Measurements from ENCODE around the gene CNBD2. TPM values are rescaled to one million over a fixed set of nuclear protein-coding genes. Genes with fewer than 3 reads are reported as not detected.
"Not testable (repeated sequence)": the region's sequence is repeated elsewhere in the genome, so short reads cannot be mapped to it uniquely, and the experiment has no call there.

Gene CNBD2
- total and polyA plus RNA-seq, 12 donors, result 1.1 to 23.3 (median 5.2) TPM

GRCh38 chr20:35954907-35955251, 13.5 kb upstream of the CNBD2 start:
- 0 to 2% (median 1%) methylated on average over 5 to 19 of the region's 19 CpGs for WGBS, 4 donors
- H3K9me3 ChIP-seq (replicated peaks in 1 of 3), result no peaks in the 10 kb centered on the region
- peak overlapping the region; percentile 49 to 95 (median 82) for H3K4me3 ChIP-seq
- no peak for DNase-seq
- no peaks in the 10 kb centered on the region for H3K27me3 ChIP-seq
- no peaks in the 10 kb centered on the region for H3K36me3 ChIP-seq (replicated peaks in 1 of 2)
- peaks cover 20 to 26% of the 10 kb centered on the region in 2 donors for H3K4me1 ChIP-seq (replicated peaks in 1 of 2)
- intact Hi-C loops (cut with DNase I), result no loop called here
- no peak for TF ChIP-seq POLR2A (IDR thresholded peaks at IDR 0.05)
- no peak for TF ChIP-seq CTCF (IDR thresholded peaks at IDR 0.05)
- H3K27ac ChIP-seq, result peak overlapping the region; percentile 86 to 99 (median 98)

- Histone ChIP-seq H3K4me1 (replicated peaks in 1 of 2) (peaks cover 20 to 26% of the 10 kb centered on the region in 2 donors), H3K4me3 (no peak overlapping the region), H3K9me3 (replicated peaks in 1 of 3) (no peaks in the 10 kb centered on the region), H3K27me3 (no peaks in the 10 kb centered on the region), H3K36me3 (replicated peaks in 1 of 2) (no peaks in the 10 kb centered on the region), H3K27ac (no peak overlapping the region)
- DNase-seq, result no peak
- intact Hi-C loops (cut with DNase I), result no loop called here
- TF ChIP-seq POLR2A (IDR thresholded peaks at IDR 0.05), result no peak
- TF ChIP-seq CTCF (IDR thresholded peaks at IDR 0.05), result no peak
Observed at GRCh38 chr20:35956616-35957015, 11.8 kb upstream of the CNBD2 start.

DNA sequence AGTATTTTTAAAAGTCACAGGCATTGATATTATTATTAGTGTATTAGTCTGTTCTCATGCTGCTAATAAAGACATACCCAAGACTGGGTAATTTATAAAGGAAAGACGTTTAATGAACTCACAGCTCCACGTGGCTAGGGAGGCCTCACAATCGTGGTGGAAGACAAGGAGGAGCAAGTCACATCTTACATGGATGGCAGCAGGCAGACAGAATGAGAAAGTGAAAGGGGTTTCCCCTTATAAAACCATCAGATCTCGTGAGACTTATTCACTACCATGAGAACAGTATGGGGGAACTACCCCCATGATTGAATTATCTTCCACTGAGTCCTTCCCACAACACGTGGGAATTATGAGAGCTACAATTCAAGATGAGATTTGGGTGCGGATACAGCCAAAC, 9.1 kb upstream of the CNBD2 start:
- H3K36me3 ChIP-seq (replicated peaks in 1 of 2); H3K4me3 ChIP-seq; H3K4me1 ChIP-seq (replicated peaks in 1 of 2); H3K27ac ChIP-seq; intact Hi-C loops (cut with DNase I); H3K9me3 ChIP-seq (replicated peaks in 1 of 3); DNase-seq; H3K27me3 ChIP-seq: not testable (repeated sequence)
- 80 to 87% (median 82%) methylated on average over 6 of the region's 6 CpGs for WGBS, 4 donors

GRCh38 chr20:35963878-35964277, 4.5 kb upstream of the CNBD2 start:
- Histone ChIP-seq H3K4me3 (no peak overlapping the region), H3K27ac (no peak overlapping the region), H3K9me3 (replicated peaks in 1 of 3) (no peaks in the 10 kb centered on the region), H3K27me3 (no peaks in the 10 kb centered on the region), H3K36me3 (replicated peaks in 1 of 2) (no peaks in the 10 kb centered on the region), H3K4me1 (replicated peaks in 1 of 2) (no peaks in the 10 kb centered on the region)
- intact Hi-C loops (cut with DNase I), result no loop called here
- 91 to 95% (median 93%) methylated on average over 4 of the region's 4 CpGs for WGBS, 4 donors
- no peak for DNase-seq
- TF ChIP-seq CTCF (IDR thresholded peaks at IDR 0.05) (no peak), POLR2A (IDR thresholded peaks at IDR 0.05) (no peak)

DNA sequence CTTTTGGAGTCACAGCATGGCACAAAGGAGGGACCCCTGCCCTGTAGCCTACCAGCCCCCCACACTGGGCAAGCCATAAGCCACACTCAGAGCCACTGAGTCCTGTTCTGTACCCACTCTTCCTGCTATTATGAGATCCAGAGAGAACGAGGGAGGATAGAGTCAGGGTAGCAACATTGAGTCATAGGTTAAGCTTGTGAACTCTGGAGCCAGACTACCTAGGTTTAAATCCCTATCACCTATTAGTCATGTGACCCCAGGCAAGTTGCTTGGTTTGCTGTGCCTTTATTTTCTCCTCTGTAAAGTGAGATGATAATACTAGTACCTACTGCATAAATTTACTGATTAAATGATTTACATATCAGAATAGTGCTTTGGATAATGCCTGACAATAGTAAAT, 540 bp downstream of the CNBD2 start:
- Histone ChIP-seq H3K27ac (no peak overlapping the region), H3K27me3 (no peaks in the 10 kb centered on the region), H3K4me1 (replicated peaks in 1 of 2) (no peaks in the 10 kb centered on the region), H3K9me3 (replicated peaks in 1 of 3) (no peaks in the 10 kb centered on the region), H3K36me3 (replicated peaks in 1 of 2) (no peaks in the 10 kb centered on the region), H3K4me3 (no peak overlapping the region)
- 57 to 100% (median 76%) methylated on average over 1 of the region's 1 CpG for WGBS, 4 donors
- intact Hi-C loops (cut with DNase I), result no loop called here
- TF ChIP-seq POLR2A (IDR thresholded peaks at IDR 0.05), result no peak
- TF ChIP-seq CTCF (IDR thresholded peaks at IDR 0.05), result no peak
- no peak for DNase-seq

All from adrenal gland (tissue), 12 donors.